HG03521 (cell line): ENCODE results near the gene MBTPS1.

Experiments
- ATAC-seq: cut with Tn5 transposase; IDR thresholded peaks from one replicate; pipeline ENCODE4 v1.9.1; 2021; ENCODE audit warnings: mild to moderate bottlenecking, moderate library complexity; ENCODE audit not compliant: unreplicated experiment

MBTPS1 gene

GRCh38 chr16:84116720-84117493, at the start of gene MBTPS1:
TSS of gene MBTPS1 (minus strand) at chr16:84116942. CDS start at chr16:84101783, 15,159 bp downstream.
- ATAC-seq = peak; percentile 87

GRCh38 chr16:84165746-84166145, 49.0 kb upstream of the MBTPS1 start:
- no peak for ATAC-seq

- ATAC-seq = no peak
Measured at GRCh38 chr16:84161801-84162200, 45.1 kb upstream of the MBTPS1 start.

GRCh38 chr16:84161037-84161436, 44.3 kb upstream of the MBTPS1 start:
- no peak for ATAC-seq

- no peak for ATAC-seq
Measured at GRCh38 chr16:84159800-84160199, 43.1 kb upstream of the MBTPS1 start.

GRCh38 chr16:84159007-84159406, 42.3 kb upstream of the MBTPS1 start:
- no peak for ATAC-seq

GRCh38 chr16:84156342-84156784, 39.6 kb upstream of the MBTPS1 start:
- no peak for ATAC-seq

GRCh38 chr16:84155771-84156170, 39.0 kb upstream of the MBTPS1 start:
- ATAC-seq = no peak

GRCh38 chr16:84155226-84155625, 38.5 kb upstream of the MBTPS1 start:
- ATAC-seq = no peak

- no peak for ATAC-seq
Measured at GRCh38 chr16:84153660-84154214, 37.0 kb upstream of the MBTPS1 start.

GRCh38 chr16:84150926-84151325, 34.2 kb upstream of the MBTPS1 start:
- no peak for ATAC-seq

- peak; percentile 78 for ATAC-seq
Measured at GRCh38 chr16:84144859-84145639, 28.3 kb upstream of the MBTPS1 start, which contains the start of the genes DNAAF1 and HSDL1. TSS of gene DNAAF1 (plus strand) at chr16:84145308. CDS start at chr16:84145441, 133 bp downstream. TSS of gene HSDL1 (minus strand) at chr16:84145177. CDS start at chr16:84131321, 13,856 bp downstream.

- peak; percentile 2 for ATAC-seq
Measured at GRCh38 chr16:84144209-84144858, 27.6 kb upstream of the MBTPS1 start.

GRCh38 chr16:84143784-84144199, 27.1 kb upstream of the MBTPS1 start:
- ATAC-seq = no peak

GRCh38 chr16:84143081-84143480, 26.3 kb upstream of the MBTPS1 start:
- no peak for ATAC-seq

GRCh38 chr16:84141143-84141670, 24.5 kb upstream of the MBTPS1 start:
- ATAC-seq = no peak

- no peak for ATAC-seq
Measured at GRCh38 chr16:84139628-84140258, 23.0 kb upstream of the MBTPS1 start.

GRCh38 chr16:84138824-84139627, 22.3 kb upstream of the MBTPS1 start:
- peak; percentile 46 for ATAC-seq

GRCh38 chr16:84138500-84138823, 21.7 kb upstream of the MBTPS1 start:
- ATAC-seq = no peak
